Thyroid gland (tissue), 4 donors: ENCODE data around the gene UBXN6. TPM values are rescaled to one million over a fixed set of nuclear protein-coding genes. Genes with fewer than 3 reads are reported as not detected.

Experiments used
- DNase-seq, 2 donors: peaks; one replicate each; pipeline ENCODE4 v3.0.0-alpha.2; 2019
- H3K27ac ChIP-seq, 3 donors: fragments of 200-600 bp; sonication (generic); 1 replicate in 2 of 3; 2 replicates in 1 of 3; pipeline ENCODE4 v1.5.1; 2016 to 2019; ENCODE audit warnings: mild to moderate bottlenecking in 1 of 3, moderate library complexity in 1 of 3
- H3K27me3 ChIP-seq: fragments of 200-600 bp; sonication (generic); one replicate; pipeline ENCODE4 v1.5.1; 2019
- H3K36me3 ChIP-seq, 2 donors: fragments of 200-600 bp; sonication (generic); one replicate each; pipeline ENCODE4 v1.5.1; 2016 to 2019
- H3K4me1 ChIP-seq, 2 donors: fragments of 200-600 bp; sonication (generic); one replicate each; pipeline ENCODE4 v1.5.1; 2017 to 2019
- H3K4me3 ChIP-seq, 3 donors: fragments of 200-600 bp; sonication (generic); replicated peaks in 1 of 3; 1 replicate in 2 of 3; 2 replicates in 1 of 3; pipeline ENCODE4 v1.5.1; 2016; ENCODE audit warnings: mild to moderate bottlenecking in 1 of 3
- H3K9me3 ChIP-seq: fragments of 200-600 bp; sonication (generic); one replicate; pipeline ENCODE4 v1.5.1; 2017
- POLR2A ChIP-seq, 2 donors: fragments of 450-650 bp; IDR thresholded peaks; one replicate each; pipeline ENCODE4 v1.6.1; 2017; ENCODE audit warnings: antibody characterized with exemption in 2 of 2, mild to moderate bottlenecking in 2 of 2, moderate library complexity in 1 of 2
- WGBS, 2 donors: methylation state at CpG; one replicate each; pipeline ENCODE4 v1.1.5; 2017; 5-methylcytosine and 5-hydroxymethylcytosine counted together
- intact Hi-C: fragments of 100-400 bp; cut with DNase I; formaldehyde crosslinking; loops from one replicate; pipeline ENCODE4 v1.15.1; 2023
- total RNA-seq, 4 donors: library from RNA; depleted of rRNA; stranded (reverse); fragments of >200 nt; gene quantifications; one replicate each; pipeline ENCODE4 v1.2.3, GENCODE V29; 2016
- TF ChIP-seq, protein P1 (sequence below), 6 experiments: fragments of 200-600 bp in 3 of 6; fragments of 450-650 bp in 3 of 6; sonication (generic) in 3 of 6; IDR thresholded peaks; one replicate each; pipeline ENCODE4 v1.5.1; 2016 to 2019; ENCODE audit warnings: antibody characterized with exemption in 6 of 6, mild to moderate bottlenecking in 2 of 6, inconsistent platforms in 1 of 6, moderate library complexity in 1 of 6

Gene UBXN6
- total RNA-seq, 4 donors from 2014 or later = 90.1 to 187 (median 106) TPM

GRCh38 chr19:4428326-4428975 is 29.1 kb downstream of the UBXN6 start:
- Histone ChIP-seq H3K9me3 (no peaks in the 10 kb centered on the region), H3K27me3 (no peaks in the 10 kb centered on the region), H3K27ac (no peak overlapping the region), H3K4me3 (no peak overlapping the region), H3K4me1 (no peaks in the 10 kb centered on the region), H3K36me3 (no peaks in the 10 kb centered on the region)
- intact Hi-C loops = no loop called here
- no peak for DNase-seq
- 92 to 95% methylated on average over 19 of the region's 20 CpGs for WGBS, 2 donors
- TF ChIP-seq POLR2A (IDR thresholded peaks at IDR 0.05) = no peak
- TF ChIP-seq, protein P1, sequence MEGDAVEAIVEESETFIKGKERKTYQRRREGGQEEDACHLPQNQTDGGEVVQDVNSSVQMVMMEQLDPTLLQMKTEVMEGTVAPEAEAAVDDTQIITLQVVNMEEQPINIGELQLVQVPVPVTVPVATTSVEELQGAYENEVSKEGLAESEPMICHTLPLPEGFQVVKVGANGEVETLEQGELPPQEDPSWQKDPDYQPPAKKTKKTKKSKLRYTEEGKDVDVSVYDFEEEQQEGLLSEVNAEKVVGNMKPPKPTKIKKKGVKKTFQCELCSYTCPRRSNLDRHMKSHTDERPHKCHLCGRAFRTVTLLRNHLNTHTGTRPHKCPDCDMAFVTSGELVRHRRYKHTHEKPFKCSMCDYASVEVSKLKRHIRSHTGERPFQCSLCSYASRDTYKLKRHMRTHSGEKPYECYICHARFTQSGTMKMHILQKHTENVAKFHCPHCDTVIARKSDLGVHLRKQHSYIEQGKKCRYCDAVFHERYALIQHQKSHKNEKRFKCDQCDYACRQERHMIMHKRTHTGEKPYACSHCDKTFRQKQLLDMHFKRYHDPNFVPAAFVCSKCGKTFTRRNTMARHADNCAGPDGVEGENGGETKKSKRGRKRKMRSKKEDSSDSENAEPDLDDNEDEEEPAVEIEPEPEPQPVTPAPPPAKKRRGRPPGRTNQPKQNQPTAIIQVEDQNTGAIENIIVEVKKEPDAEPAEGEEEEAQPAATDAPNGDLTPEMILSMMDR (IDR thresholded peaks at IDR 0.05) = no peak

GRCh38 chr19:4425537-4425936 is 32.1 kb downstream of the UBXN6 start:
- no peaks in the 10 kb centered on the region for H3K9me3 ChIP-seq
- H3K27ac ChIP-seq = no peak overlapping the region
- no peak overlapping the region for H3K4me3 ChIP-seq
- no peaks in the 10 kb centered on the region for H3K4me1 ChIP-seq
- DNase-seq = no peak
- WGBS, 2 donors = 98% methylated on average over 6 of the region's 6 CpGs
- H3K36me3 ChIP-seq = no peaks in the 10 kb centered on the region
- TF ChIP-seq, protein P1 (IDR thresholded peaks at IDR 0.05) = no peak
- no peak for TF ChIP-seq POLR2A (IDR thresholded peaks at IDR 0.05)
- intact Hi-C loops = no loop called here
- no peaks in the 10 kb centered on the region for H3K27me3 ChIP-seq

- Histone ChIP-seq H3K27me3 (no peaks in the 10 kb centered on the region), H3K36me3 (no peaks in the 10 kb centered on the region), H3K4me3 (no peak overlapping the region), H3K27ac (no peak overlapping the region), H3K9me3 (no peaks in the 10 kb centered on the region), H3K4me1 (no peaks in the 10 kb centered on the region)
- WGBS, 2 donors = 87 to 93% methylated on average over 16 of the region's 16 CpGs
- no peak for DNase-seq
- TF ChIP-seq, protein P1 (IDR thresholded peaks at IDR 0.05) = no peak
- no peak for TF ChIP-seq POLR2A (IDR thresholded peaks at IDR 0.05)
- intact Hi-C loops = no loop called here
Observed at GRCh38 chr19:4423416-4424126, 34.0 kb downstream of the UBXN6 start.

- H3K27me3 ChIP-seq = no peaks in the 10 kb centered on the region
- intact Hi-C loops = no loop called here
- 95 to 97% methylated on average over 9 of the region's 9 CpGs for WGBS, 2 donors
Observed at GRCh38 chr19:4416268-4416667, 41.3 kb downstream of the UBXN6 start.

More at GRCh38 chr19:4416268-4416667, 41.3 kb downstream of the UBXN6 start:
- Histone ChIP-seq H3K27ac (no peak overlapping the region), H3K36me3 (no peaks in the 10 kb centered on the region), H3K4me1 (no peaks in the 10 kb centered on the region), H3K9me3 (no peaks in the 10 kb centered on the region), H3K4me3 (no peak overlapping the region)
- DNase-seq = no peak
- TF ChIP-seq, protein P1 (IDR thresholded peaks at IDR 0.05) = no peak
- no peak for TF ChIP-seq POLR2A (IDR thresholded peaks at IDR 0.05)
